NCI-H82 (cell line): ENCODE data around the gene ALK.

Source experiments
- DNase-seq: peaks from one replicate; lab custom pipeline; 2025; lab: John Stamatoyannopoulos, UW

ALK gene

GRCh38 chr2:29487967-29488555 is 433.3 kb downstream of the ALK start:
- DNase-seq = no peak

- no peak for DNase-seq
Observed at GRCh38 chr2:29485631-29486030, 435.8 kb downstream of the ALK start.

- DNase-seq = no peak
Observed at GRCh38 chr2:29485117-29485516, 436.3 kb downstream of the ALK start.

GRCh38 chr2:29482867-29483266 is 438.5 kb downstream of the ALK start:
- DNase-seq = no peak

- no peak for DNase-seq
Observed at GRCh38 chr2:29482348-29482747, 439.0 kb downstream of the ALK start.

GRCh38 chr2:29481313-29481712 is 440.1 kb downstream of the ALK start:
- DNase-seq = no peak

GRCh38 chr2:29480426-29480825 is 441.0 kb downstream of the ALK start:
- DNase-seq = no peak

- DNase-seq = no peak
Observed at GRCh38 chr2:29479401-29479800, 442.0 kb downstream of the ALK start.

- DNase-seq = no peak
Observed at GRCh38 chr2:29478641-29479040, 442.7 kb downstream of the ALK start.

GRCh38 chr2:29477186-29477585 is 444.2 kb downstream of the ALK start:
- DNase-seq = no peak

- no peak for DNase-seq
Observed at GRCh38 chr2:29475499-29475898, 445.9 kb downstream of the ALK start.

- no peak for DNase-seq
Observed at GRCh38 chr2:29469961-29470360, 451.4 kb downstream of the ALK start.

GRCh38 chr2:29469516-29469915 is 451.9 kb downstream of the ALK start:
- no peak for DNase-seq

GRCh38 chr2:29463181-29463900 is 458.0 kb downstream of the ALK start:
- DNase-seq = no peak

GRCh38 chr2:29462293-29462692 is 459.1 kb downstream of the ALK start:
- DNase-seq = no peak

GRCh38 chr2:29460190-29460589 is 461.2 kb downstream of the ALK start:
- DNase-seq = no peak

GRCh38 chr2:29459445-29460179 is 461.8 kb downstream of the ALK start:
- DNase-seq = no peak

GRCh38 chr2:29456429-29456828 is 465.0 kb downstream of the ALK start:
- DNase-seq = no peak

- no peak for DNase-seq
Observed at GRCh38 chr2:29455200-29455860, 466.1 kb downstream of the ALK start.

- DNase-seq = no peak
Observed at GRCh38 chr2:29452036-29452435, 469.4 kb downstream of the ALK start.

- DNase-seq = no peak
Observed at GRCh38 chr2:29450596-29451222, 470.7 kb downstream of the ALK start.

GRCh38 chr2:29449499-29449898 is 471.9 kb downstream of the ALK start:
- no peak for DNase-seq
